Neural crest cell (in vitro differentiated cells): Measurements from ENCODE around the gene ARMH2. TPM values are rescaled to one million over a fixed set of nuclear protein-coding genes. Genes with fewer than 3 reads are reported as not detected.
"Not testable (repeated sequence)": the region's sequence is repeated elsewhere in the genome, so short reads cannot be mapped to it uniquely, and the experiment has no call there.

Experiments
- DNase-seq: peaks from one replicate; pipeline ENCODE4 v3.0.0; 2021; ENCODE audit warnings: low read depth, mixed read lengths, low spot score
- H3K27ac Mint-ChIP-seq: one replicate; pipeline ENCODE4 v1.8.0; 2021; ENCODE audit warnings: mild to moderate bottlenecking, mixed read lengths; ENCODE audit not compliant: unreplicated experiment
- H3K27me3 Mint-ChIP-seq: 2 replicates; pipeline ENCODE4 v1.8.0; 2021; ENCODE audit warnings: low read depth, mild to moderate bottlenecking, mixed read lengths
- H3K36me3 Mint-ChIP-seq: 2 replicates; pipeline ENCODE4 v1.8.0; 2021; ENCODE audit warnings: low read depth, mild to moderate bottlenecking, mixed read lengths
- H3K4me1 Mint-ChIP-seq: 2 replicates; pipeline ENCODE4 v1.8.0; 2021; ENCODE audit warnings: mixed read lengths
- H3K4me3 Mint-ChIP-seq: one replicate; pipeline ENCODE4 v1.8.0; 2021; ENCODE audit warnings: mild to moderate bottlenecking, mixed read lengths
- H3K9me3 Mint-ChIP-seq: 2 replicates; pipeline ENCODE4 v1.8.0; 2021; ENCODE audit warnings: mixed read lengths
- CTCF ChIP-seq: fragments of 200-600 bp; sonication (generic); conservative IDR thresholded peaks from 2 replicates; pipeline ENCODE4 v1.5.0; 2021; ENCODE audit warnings: antibody characterized with exemption, mild to moderate bottlenecking
- total RNA-seq: library from RNA; stranded (reverse); gene quantifications from 2 replicates; pipeline ENCODE4 v1.2.1, GENCODE V29; 2021

Gene ARMH2
- total RNA-seq, 1 donor from 2014 or later: not detected

GRCh38 chr6:24757611-24758010 is 41.1 kb downstream of the ARMH2 start:
- DNase-seq: no peak
- no peaks in the 10 kb centered on the region for H3K27me3 Mint-ChIP-seq
- H3K36me3 Mint-ChIP-seq: no peaks in the 10 kb centered on the region
- H3K9me3 Mint-ChIP-seq: no peaks in the 10 kb centered on the region
- TF ChIP-seq CTCF: no peak
- no peak overlapping the region for H3K4me3 Mint-ChIP-seq
- no peak overlapping the region for H3K27ac Mint-ChIP-seq
- H3K4me1 Mint-ChIP-seq: peaks cover 3% of the 10 kb centered on the region

GRCh38 chr6:24755279-24755678 is 43.4 kb downstream of the ARMH2 start:
- Mint-ChIP-seq H3K9me3 (no peaks in the 10 kb centered on the region), H3K27ac (no peak overlapping the region), H3K4me1 (peaks cover 3% of the 10 kb centered on the region), H3K27me3 (peaks cover 3% of the 10 kb centered on the region), H3K36me3 (no peaks in the 10 kb centered on the region), H3K4me3 (no peak overlapping the region)
- no peak for DNase-seq
- no peak for TF ChIP-seq CTCF

- H3K9me3 Mint-ChIP-seq, H3K4me3 Mint-ChIP-seq, H3K36me3 Mint-ChIP-seq, H3K27ac Mint-ChIP-seq, H3K27me3 Mint-ChIP-seq, H3K4me1 Mint-ChIP-seq, DNase-seq: not testable (repeated sequence)
Measured at GRCh38 chr6:24754378-24754777, 44.3 kb downstream of the ARMH2 start.

- Mint-ChIP-seq H3K36me3 (no peaks in the 10 kb centered on the region), H3K4me1 (peaks cover 3% of the 10 kb centered on the region), H3K27ac (no peak overlapping the region), H3K27me3 (peaks cover 3% of the 10 kb centered on the region), H3K9me3 (no peaks in the 10 kb centered on the region), H3K4me3 (no peak overlapping the region)
- no peak for DNase-seq
- no peak for TF ChIP-seq CTCF
Measured at GRCh38 chr6:24753545-24753944, 45.2 kb downstream of the ARMH2 start.

GRCh38 chr6:24752917-24753492 is 45.7 kb downstream of the ARMH2 start:
- Mint-ChIP-seq H3K9me3 (no peaks in the 10 kb centered on the region), H3K36me3 (no peaks in the 10 kb centered on the region), H3K4me3 (no peak overlapping the region), H3K27ac (no peak overlapping the region), H3K4me1 (peaks cover 3% of the 10 kb centered on the region), H3K27me3 (peaks cover 3% of the 10 kb centered on the region)
- TF ChIP-seq CTCF: no peak
- DNase-seq: no peak

- Mint-ChIP-seq H3K36me3 (no peaks in the 10 kb centered on the region), H3K4me1 (peaks cover 3% of the 10 kb centered on the region), H3K4me3 (no peak overlapping the region), H3K27ac (no peak overlapping the region), H3K27me3 (peaks cover 3% of the 10 kb centered on the region), H3K9me3 (no peaks in the 10 kb centered on the region)
- no peak for DNase-seq
- no peak for TF ChIP-seq CTCF
Measured at GRCh38 chr6:24752503-24752902, 46.2 kb downstream of the ARMH2 start.

GRCh38 chr6:24750878-24751277 is 47.8 kb downstream of the ARMH2 start:
- DNase-seq, H3K36me3 Mint-ChIP-seq, H3K9me3 Mint-ChIP-seq, H3K4me3 Mint-ChIP-seq, H3K4me1 Mint-ChIP-seq, H3K27ac Mint-ChIP-seq, H3K27me3 Mint-ChIP-seq: not testable (repeated sequence)
